ENCODE measurements around the gene CACFD1.

The CACFD1 gene

GRCh38 chr9:133485531-133486260, 25.9 kb downstream of the CACFD1 start:
- Histone ChIP-seq H3K27me3 (ENCODE audit: control insufficient read depth, low read length) (peaks cover 11% of the 10 kb centered on the region; the same call in 1 of the 2 replicates), H3K36me3 (ENCODE audit: control insufficient read depth, low read length) (no peaks in the 10 kb centered on the region), H3K4me3 (ENCODE audit: low read length) (peak overlapping the region; percentile 51)

GRCh38 chr9:133487331-133487725, 27.6 kb downstream of the CACFD1 start:
- H3K4me2 ChIP-seq (ENCODE audit: low read length): no peak overlapping the region
- no peaks in the 10 kb centered on the region for H4K20me1 ChIP-seq (ENCODE audit: control insufficient read depth, insufficient read depth, low read depth, low read length)
- TF ChIP-seq CTCF (IDR thresholded peaks at IDR 0.05; ENCODE audit: low read depth, low read length, poor library complexity, severe bottlenecking) (no peak), EZH2phosphoT487 (IDR thresholded peaks at IDR 0.05; ENCODE audit: borderline replicate concordance, low read length) (no peak)
- H3K27me3 ChIP-seq (ENCODE audit: control insufficient read depth, low read length): peaks cover 11% of the 10 kb centered on the region; the same call in 1 of the 2 replicates
- H3K9me2 ChIP-seq (replicated peaks; ENCODE audit: control insufficient read depth, low read length): no peaks in the 10 kb centered on the region
- H3K4me1 ChIP-seq (ENCODE audit: control insufficient read depth, low read length): peaks cover 7% of the 10 kb centered on the region
- no peaks in the 10 kb centered on the region for H3K79me2 ChIP-seq (ENCODE audit: control insufficient read depth, low read length)
- no peaks in the 10 kb centered on the region for H3K9me3 ChIP-seq (ENCODE audit: control insufficient read depth, insufficient read depth, low read length)
- no peak overlapping the region for H3K27ac ChIP-seq (ENCODE audit: low read depth, low read length)
- no peak overlapping the region for H3K4me3 ChIP-seq (ENCODE audit: low read length)
- no peaks in the 10 kb centered on the region; the same call in 1 of the 2 replicates for H3F3A ChIP-seq (ENCODE audit: control insufficient read depth, insufficient read depth)
- H3K36me3 ChIP-seq (ENCODE audit: control insufficient read depth, low read length): no peaks in the 10 kb centered on the region

More at GRCh38 chr9:133485531-133486260, 25.9 kb downstream of the CACFD1 start:
- peaks cover 7% of the 10 kb centered on the region for H3K4me1 ChIP-seq (ENCODE audit: control insufficient read depth, low read length)
- TF ChIP-seq CTCF (IDR thresholded peaks at IDR 0.05; ENCODE audit: low read depth, low read length, poor library complexity, severe bottlenecking) (no peak), EZH2phosphoT487 (IDR thresholded peaks at IDR 0.05; ENCODE audit: borderline replicate concordance, low read length) (no peak)
- no peaks in the 10 kb centered on the region for H3K9me3 ChIP-seq (ENCODE audit: control insufficient read depth, insufficient read depth, low read length)
- H3K79me2 ChIP-seq (ENCODE audit: control insufficient read depth, low read length): no peaks in the 10 kb centered on the region
- no peaks in the 10 kb centered on the region for H3K9me2 ChIP-seq (replicated peaks; ENCODE audit: control insufficient read depth, low read length)
- peak overlapping the region; percentile 73 for H3K4me2 ChIP-seq (ENCODE audit: low read length)
- H4K20me1 ChIP-seq (ENCODE audit: control insufficient read depth, insufficient read depth, low read depth, low read length): no peaks in the 10 kb centered on the region
- H3K27ac ChIP-seq (ENCODE audit: low read depth, low read length): no peak overlapping the region
- H3F3A ChIP-seq (ENCODE audit: control insufficient read depth, insufficient read depth): no peaks in the 10 kb centered on the region; the same call in 1 of the 2 replicates

- no peaks in the 10 kb centered on the region for H3K79me2 ChIP-seq (ENCODE audit: control insufficient read depth, low read length)
- no peaks in the 10 kb centered on the region for H3K9me3 ChIP-seq (ENCODE audit: control insufficient read depth, insufficient read depth, low read length)
- TF ChIP-seq CTCF (IDR thresholded peaks at IDR 0.05; ENCODE audit: low read depth, low read length, poor library complexity, severe bottlenecking) (no peak), EZH2phosphoT487 (IDR thresholded peaks at IDR 0.05; ENCODE audit: borderline replicate concordance, low read length) (no peak)
- H3K4me1 ChIP-seq (ENCODE audit: control insufficient read depth, low read length): peaks cover 7% of the 10 kb centered on the region
- no peak overlapping the region for H3K27ac ChIP-seq (ENCODE audit: low read depth, low read length)
- no peaks in the 10 kb centered on the region for H3F3A ChIP-seq (ENCODE audit: control insufficient read depth, insufficient read depth)
- no peaks in the 10 kb centered on the region for H3K9me2 ChIP-seq (replicated peaks; ENCODE audit: control insufficient read depth, low read length)
- no peaks in the 10 kb centered on the region for H4K20me1 ChIP-seq (ENCODE audit: control insufficient read depth, insufficient read depth, low read depth, low read length)
- H3K27me3 ChIP-seq (ENCODE audit: control insufficient read depth, low read length): peaks cover 11% of the 10 kb centered on the region; the same call in 1 of the 2 replicates
- no peaks in the 10 kb centered on the region for H3K36me3 ChIP-seq (ENCODE audit: control insufficient read depth, low read length)
- no peak overlapping the region for H3K4me3 ChIP-seq (ENCODE audit: low read length)
- H3K4me2 ChIP-seq (ENCODE audit: low read length): no peak overlapping the region
Measured at GRCh38 chr9:133488686-133489252, 29.0 kb downstream of the CACFD1 start.

Data from DOHH2 (cell line).